ENCODE data around the gene MLLT10.

The MLLT10 gene

DNA sequence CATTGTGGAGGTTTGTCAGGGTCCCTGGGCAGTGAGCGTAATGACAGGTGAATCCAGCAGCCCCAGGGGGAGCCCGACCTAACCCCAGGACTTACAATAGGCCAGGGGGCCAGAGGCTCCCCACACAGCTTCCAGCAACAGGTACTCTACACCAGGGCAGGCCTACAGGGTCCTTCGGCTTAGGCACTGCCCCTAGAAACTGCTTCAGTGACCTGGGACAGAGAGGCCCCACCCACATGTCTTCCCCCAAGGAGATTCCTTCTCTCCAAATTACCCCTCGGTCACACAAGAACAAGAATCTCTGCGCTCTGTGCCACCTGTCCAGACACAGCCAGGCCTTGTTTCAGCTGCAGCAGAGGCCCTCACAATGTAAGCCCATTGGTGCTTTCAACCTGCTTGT, 32.9 kb upstream of the MLLT10 start:
- DNase-seq (ENCODE audit: low spot score) (no peak), ATAC-seq (ENCODE audit: low read depth) (no peak)
- no peak overlapping the region for H3K27ac ChIP-seq (ENCODE audit: poor library complexity, severe bottlenecking)
- no peaks in the 10 kb centered on the region for H3K27me3 ChIP-seq (ENCODE audit: insufficient read depth, poor library complexity, severe bottlenecking)
- H3K4me1 ChIP-seq (ENCODE audit: insufficient read depth, poor library complexity, severe bottlenecking): peaks cover 3% of the 10 kb centered on the region
- no peak overlapping the region for H3K4me3 ChIP-seq (ENCODE audit: severe bottlenecking)
- TF ChIP-seq, protein P1, sequence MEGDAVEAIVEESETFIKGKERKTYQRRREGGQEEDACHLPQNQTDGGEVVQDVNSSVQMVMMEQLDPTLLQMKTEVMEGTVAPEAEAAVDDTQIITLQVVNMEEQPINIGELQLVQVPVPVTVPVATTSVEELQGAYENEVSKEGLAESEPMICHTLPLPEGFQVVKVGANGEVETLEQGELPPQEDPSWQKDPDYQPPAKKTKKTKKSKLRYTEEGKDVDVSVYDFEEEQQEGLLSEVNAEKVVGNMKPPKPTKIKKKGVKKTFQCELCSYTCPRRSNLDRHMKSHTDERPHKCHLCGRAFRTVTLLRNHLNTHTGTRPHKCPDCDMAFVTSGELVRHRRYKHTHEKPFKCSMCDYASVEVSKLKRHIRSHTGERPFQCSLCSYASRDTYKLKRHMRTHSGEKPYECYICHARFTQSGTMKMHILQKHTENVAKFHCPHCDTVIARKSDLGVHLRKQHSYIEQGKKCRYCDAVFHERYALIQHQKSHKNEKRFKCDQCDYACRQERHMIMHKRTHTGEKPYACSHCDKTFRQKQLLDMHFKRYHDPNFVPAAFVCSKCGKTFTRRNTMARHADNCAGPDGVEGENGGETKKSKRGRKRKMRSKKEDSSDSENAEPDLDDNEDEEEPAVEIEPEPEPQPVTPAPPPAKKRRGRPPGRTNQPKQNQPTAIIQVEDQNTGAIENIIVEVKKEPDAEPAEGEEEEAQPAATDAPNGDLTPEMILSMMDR (IDR thresholded peaks at IDR 0.05; ENCODE audit: poor library complexity, severe bottlenecking): no peak
- H3K36me3 ChIP-seq (ENCODE audit: low read depth): no peaks in the 10 kb centered on the region
- H3K9me3 ChIP-seq (ENCODE audit: severe bottlenecking): no peaks in the 10 kb centered on the region

- DNase-seq (ENCODE audit: low spot score) (no peak), ATAC-seq (ENCODE audit: low read depth) (no peak)
- Histone ChIP-seq H3K4me3 (ENCODE audit: severe bottlenecking) (no peak overlapping the region), H3K36me3 (ENCODE audit: low read depth) (no peaks in the 10 kb centered on the region), H3K4me1 (ENCODE audit: insufficient read depth, poor library complexity, severe bottlenecking) (peaks cover 3% of the 10 kb centered on the region), H3K27ac (ENCODE audit: poor library complexity, severe bottlenecking) (no peak overlapping the region), H3K9me3 (ENCODE audit: severe bottlenecking) (no peaks in the 10 kb centered on the region), H3K27me3 (ENCODE audit: insufficient read depth, poor library complexity, severe bottlenecking) (no peaks in the 10 kb centered on the region)
- TF ChIP-seq, protein P1 (IDR thresholded peaks at IDR 0.05; ENCODE audit: poor library complexity, severe bottlenecking): no peak
Measured at GRCh38 chr10:21501731-21502347, 32.2 kb upstream of the MLLT10 start.

DNA sequence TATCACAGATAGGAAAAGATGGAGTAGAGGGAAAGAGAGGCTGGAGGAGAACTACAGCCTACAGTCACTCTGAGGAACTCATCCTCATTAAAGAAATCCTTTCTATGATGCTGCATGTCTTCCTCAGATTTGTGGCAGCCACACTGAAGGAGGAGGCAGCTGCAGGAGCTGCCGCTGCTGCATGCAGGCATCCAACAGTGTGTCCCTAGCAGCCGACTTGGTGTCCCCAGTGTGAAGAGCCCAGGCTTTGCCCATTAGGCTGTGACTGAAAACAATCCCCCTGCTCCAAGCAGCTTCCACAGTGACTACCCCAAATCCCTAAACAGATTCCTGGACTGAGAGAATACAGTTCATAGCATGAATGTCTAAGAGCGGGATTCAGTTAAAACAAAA, 31.7 kb upstream of the MLLT10 start:
- Histone ChIP-seq H3K4me3 (ENCODE audit: severe bottlenecking) (no peak overlapping the region), H3K4me1 (ENCODE audit: insufficient read depth, poor library complexity, severe bottlenecking) (peaks cover 3% of the 10 kb centered on the region), H3K9me3 (ENCODE audit: severe bottlenecking) (no peaks in the 10 kb centered on the region), H3K27ac (ENCODE audit: poor library complexity, severe bottlenecking) (no peak overlapping the region), H3K27me3 (ENCODE audit: insufficient read depth, poor library complexity, severe bottlenecking) (no peaks in the 10 kb centered on the region), H3K36me3 (ENCODE audit: low read depth) (no peaks in the 10 kb centered on the region)
- no peak for ATAC-seq (ENCODE audit: low read depth)
- no peak for DNase-seq (ENCODE audit: low spot score)
- TF ChIP-seq, protein P1 (IDR thresholded peaks at IDR 0.05; ENCODE audit: poor library complexity, severe bottlenecking): no peak

DNA sequence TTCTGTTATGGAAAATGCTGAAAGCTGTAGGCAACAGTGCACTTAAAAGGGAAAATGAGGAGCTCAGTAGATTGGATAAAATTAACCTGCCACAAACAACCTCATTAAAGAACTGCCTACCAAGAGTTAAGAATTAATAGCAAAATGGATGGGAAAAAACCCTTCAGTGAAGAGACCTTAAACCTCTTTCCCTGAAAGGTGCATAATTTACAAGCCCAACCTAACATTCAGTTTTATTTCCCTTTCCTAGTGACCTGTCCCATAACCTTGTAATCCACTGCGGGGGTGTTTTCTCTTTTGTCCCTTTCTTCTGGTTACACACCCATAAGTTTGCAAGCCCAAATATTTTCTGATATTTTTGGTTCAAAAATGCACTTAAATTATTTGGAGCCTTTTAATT, 30.5 kb upstream of the MLLT10 start:
- Histone ChIP-seq H3K27ac (ENCODE audit: poor library complexity, severe bottlenecking) (no peak overlapping the region), H3K4me1 (ENCODE audit: insufficient read depth, poor library complexity, severe bottlenecking) (no peaks in the 10 kb centered on the region), H3K4me3 (ENCODE audit: severe bottlenecking) (no peak overlapping the region), H3K27me3 (ENCODE audit: insufficient read depth, poor library complexity, severe bottlenecking) (no peaks in the 10 kb centered on the region), H3K9me3 (ENCODE audit: severe bottlenecking) (no peaks in the 10 kb centered on the region), H3K36me3 (ENCODE audit: low read depth) (no peaks in the 10 kb centered on the region)
- ATAC-seq (ENCODE audit: low read depth): no peak
- no peak for DNase-seq (ENCODE audit: low spot score)
- TF ChIP-seq, protein P1 (IDR thresholded peaks at IDR 0.05; ENCODE audit: poor library complexity, severe bottlenecking): no peak

GRCh38 chr10:21505711-21506278, 28.2 kb upstream of the MLLT10 start:
- 0 out of 3 replicates have a peak, but pooled peaks have one; percentile 23 for ATAC-seq (ENCODE audit: low read depth)
- H3K9me3 ChIP-seq (ENCODE audit: severe bottlenecking): no peaks in the 10 kb centered on the region
- no peak overlapping the region for H3K4me3 ChIP-seq (ENCODE audit: severe bottlenecking)
- H3K4me1 ChIP-seq (ENCODE audit: insufficient read depth, poor library complexity, severe bottlenecking): no peaks in the 10 kb centered on the region
- DNase-seq (ENCODE audit: low spot score): no peak
- H3K36me3 ChIP-seq (ENCODE audit: low read depth): no peaks in the 10 kb centered on the region
- no peak overlapping the region for H3K27ac ChIP-seq (ENCODE audit: poor library complexity, severe bottlenecking)
- H3K27me3 ChIP-seq (ENCODE audit: insufficient read depth, poor library complexity, severe bottlenecking): no peaks in the 10 kb centered on the region
- TF ChIP-seq, protein P1 (IDR thresholded peaks at IDR 0.05; ENCODE audit: poor library complexity, severe bottlenecking): no peak

All from RWPE2 (cell line).